Measurements from ENCODE around the gene MYH9. TPM values are rescaled to one million over a fixed set of nuclear protein-coding genes. Genes with fewer than 3 reads are reported as not detected.

The MYH9 gene
- polyA plus RNA-seq, 1 experiment = 338 TPM

DNA sequence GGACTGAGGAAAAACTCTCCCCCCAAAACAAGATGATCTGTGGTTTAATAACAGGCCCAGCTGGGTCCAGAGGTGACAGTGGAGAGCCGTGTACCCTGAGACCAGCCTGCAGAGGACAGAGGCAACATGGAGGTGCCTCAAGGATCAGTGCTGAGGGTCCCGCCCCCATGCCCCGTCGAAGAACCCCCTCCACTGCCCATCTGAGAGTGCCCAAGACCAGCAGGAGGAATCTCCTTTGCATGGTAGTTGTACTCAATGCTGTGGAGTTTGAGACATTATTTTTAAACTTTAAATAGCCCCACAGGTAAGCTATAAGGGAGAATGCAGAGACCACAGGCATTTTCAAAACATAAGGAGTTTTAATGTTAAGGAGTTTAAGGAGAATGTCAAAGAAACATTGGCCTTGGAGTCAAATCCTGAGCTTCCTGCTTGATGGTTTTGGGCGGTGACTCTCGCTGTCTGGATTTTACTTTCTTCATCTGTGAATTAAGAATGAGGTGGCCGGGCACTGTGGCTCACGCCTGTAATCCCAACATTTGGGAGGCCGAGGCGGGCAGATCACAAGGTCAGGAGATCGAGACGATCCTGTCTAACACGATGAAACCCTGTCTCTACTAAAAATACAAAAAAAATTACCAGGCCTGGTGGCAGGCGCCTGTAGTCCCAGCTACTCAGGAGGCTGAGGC is 128.0 kb downstream of the MYH9 start:
- Histone ChIP-seq H3K9me3 (ENCODE audit: control insufficient read depth, insufficient read depth, low read length) (no peaks in the 10 kb centered on the region), H3K27me3 (ENCODE audit: control insufficient read depth, insufficient read depth, low read length) (no peaks in the 10 kb centered on the region), H3K4me3 (ENCODE audit: low read depth, low read length) (no peak overlapping the region), H3K27ac (ENCODE audit: low read depth, low read length) (no peak overlapping the region)
- TF ChIP-seq CTCF (IDR thresholded peaks at IDR 0.05; ENCODE audit: low read depth, low read length) = no peak
- ChIA-PET CTCF (interaction anchor here (1.8 kb wide), 1 partner anchor 18 kb away, joined by 5 read pairs; no protein-coding TSS in a partner anchor), POLR2A (no interaction called here)
- no peak for DNase-seq (ENCODE audit: low read depth, low spot score)

DNA sequence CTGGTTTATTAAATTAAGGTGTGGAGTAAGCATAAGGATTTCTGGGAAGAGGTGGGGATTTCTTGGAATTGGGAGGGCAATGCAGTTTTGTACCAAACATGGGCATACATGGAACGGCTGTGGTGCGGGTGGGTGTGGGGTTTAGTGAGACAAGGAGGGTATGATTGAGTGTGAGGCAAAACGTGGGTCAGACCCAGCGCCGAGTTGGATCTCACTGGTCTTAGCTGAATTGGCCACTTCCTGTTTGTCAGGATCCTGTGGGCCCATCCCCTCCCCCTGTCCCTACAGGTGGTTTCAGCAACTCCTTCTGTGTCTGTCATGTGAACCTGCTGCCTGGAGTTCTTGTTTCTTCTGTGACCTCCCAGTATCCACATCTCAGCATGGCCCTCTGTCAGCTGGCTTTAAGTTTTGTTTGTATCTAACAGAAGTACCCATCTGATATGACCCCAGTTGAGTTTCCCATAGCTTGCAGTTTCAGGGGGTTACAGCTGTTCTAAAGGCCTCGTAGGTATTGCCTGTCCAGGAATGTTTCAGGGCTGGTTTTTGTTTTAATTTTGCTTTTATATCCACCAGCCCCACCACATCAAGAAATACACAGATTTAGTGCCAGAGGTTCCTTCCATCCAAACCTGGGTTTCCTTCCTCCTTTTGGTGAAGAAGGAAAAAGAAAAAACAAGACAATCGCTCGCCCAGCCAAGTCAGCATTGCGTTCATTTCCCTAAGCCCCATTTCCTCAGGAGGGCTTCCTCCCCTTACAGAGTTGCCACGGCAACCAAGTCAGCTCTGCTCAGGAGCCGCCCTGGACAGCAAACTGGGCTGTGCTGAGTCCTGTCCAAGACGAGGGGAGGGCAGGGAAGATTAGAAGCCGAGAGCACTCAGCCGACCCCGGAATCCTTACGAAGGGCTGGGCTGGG is 128.8 kb downstream of the MYH9 start:
- ChIA-PET CTCF (interaction anchor here (1.1 to 1.8 kb wide), 2 partner anchors 19 to 42 kb away, joined by 3 to 5 read pairs; no protein-coding TSS in a partner anchor), POLR2A (no interaction called here)
- Histone ChIP-seq H3K9me3 (ENCODE audit: control insufficient read depth, insufficient read depth, low read length) (no peaks in the 10 kb centered on the region), H3K4me3 (ENCODE audit: low read depth, low read length) (no peak overlapping the region), H3K27ac (ENCODE audit: low read depth, low read length) (no peak overlapping the region), H3K27me3 (ENCODE audit: control insufficient read depth, insufficient read depth, low read length) (no peaks in the 10 kb centered on the region)
- no peak for DNase-seq (ENCODE audit: low read depth, low spot score)
- TF ChIP-seq CTCF (IDR thresholded peaks at IDR 0.05; ENCODE audit: low read depth, low read length) = no peak

DNA sequence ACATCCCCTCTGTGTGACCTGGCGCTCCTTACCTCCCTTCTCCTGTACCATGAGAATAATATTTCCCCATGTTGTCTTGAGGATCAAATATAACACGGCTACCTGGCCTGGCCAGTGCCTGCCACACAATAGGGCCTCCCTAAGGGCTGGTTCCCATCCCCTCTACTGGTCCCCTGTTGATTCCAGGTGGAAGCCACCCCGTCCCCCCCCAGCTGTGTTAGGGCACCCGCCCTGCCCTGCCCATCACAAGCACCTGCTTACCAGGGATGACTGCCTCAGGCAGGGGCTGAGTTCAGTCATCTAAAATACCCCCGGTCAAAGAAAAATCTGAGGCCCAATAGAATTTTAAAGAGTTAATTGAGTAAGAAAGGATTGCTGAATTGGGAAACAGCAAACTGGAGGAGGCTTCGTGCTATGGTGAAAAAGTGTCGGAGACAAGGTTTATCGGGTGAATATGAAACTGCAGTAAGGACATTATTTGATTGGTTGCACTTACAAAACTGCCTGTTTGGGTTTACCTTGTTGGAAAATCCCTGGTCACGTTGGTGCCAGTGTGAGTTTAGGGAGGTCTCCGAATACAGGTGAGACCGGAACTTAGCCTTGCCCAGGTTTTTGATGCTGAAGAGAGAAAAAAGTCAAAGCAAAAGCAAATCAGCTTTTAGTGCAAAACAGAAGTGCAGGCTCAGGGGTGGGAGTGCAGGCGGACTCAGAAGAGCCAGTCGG is 129.7 kb downstream of the MYH9 start:
- Histone ChIP-seq H3K27me3 (ENCODE audit: control insufficient read depth, insufficient read depth, low read length) (no peaks in the 10 kb centered on the region), H3K4me3 (ENCODE audit: low read depth, low read length) (no peak overlapping the region), H3K27ac (ENCODE audit: low read depth, low read length) (no peak overlapping the region), H3K9me3 (ENCODE audit: control insufficient read depth, insufficient read depth, low read length) (no peaks in the 10 kb centered on the region)
- POLR2A ChIA-PET = no interaction called here
- no peak for DNase-seq (ENCODE audit: low read depth, low spot score)
- TF ChIP-seq CTCF (IDR thresholded peaks at IDR 0.05; ENCODE audit: low read depth, low read length) = no peak
- CTCF ChIA-PET = interaction anchor here (1.1 to 1.8 kb wide), 2 partner anchors 20 to 43 kb away, joined by 3 to 5 read pairs; no protein-coding TSS in a partner anchor

- no peak overlapping the region for H3K27ac ChIP-seq (ENCODE audit: low read depth, low read length)
- H3K27me3 ChIP-seq (ENCODE audit: control insufficient read depth, insufficient read depth, low read length) = no peaks in the 10 kb centered on the region
- POLR2A ChIA-PET = no interaction called here
- TF ChIP-seq CTCF (IDR thresholded peaks at IDR 0.05; ENCODE audit: low read depth, low read length) = no peak
- H3K4me3 ChIP-seq (ENCODE audit: low read depth, low read length) = no peak overlapping the region
- DNase-seq (ENCODE audit: low read depth, low spot score) = no peak
- CTCF ChIA-PET = no interaction called here
- no peaks in the 10 kb centered on the region for H3K9me3 ChIP-seq (ENCODE audit: control insufficient read depth, insufficient read depth, low read length)
Observed at GRCh38 chr22:36257308-36257707, 130.5 kb downstream of the MYH9 start.

Data from AG04450 (cell line).